ENCODE measurements around the gene HLCS. TPM values are rescaled to one million over a fixed set of nuclear protein-coding genes. Genes with fewer than 3 reads are reported as not detected.

Gene HLCS
- total and polyA plus RNA-seq, 2 donors (not counting 3 experiments of a cell fraction or from before 2014, with no cell fraction given): 6.7 to 17.2 TPM

DNA sequence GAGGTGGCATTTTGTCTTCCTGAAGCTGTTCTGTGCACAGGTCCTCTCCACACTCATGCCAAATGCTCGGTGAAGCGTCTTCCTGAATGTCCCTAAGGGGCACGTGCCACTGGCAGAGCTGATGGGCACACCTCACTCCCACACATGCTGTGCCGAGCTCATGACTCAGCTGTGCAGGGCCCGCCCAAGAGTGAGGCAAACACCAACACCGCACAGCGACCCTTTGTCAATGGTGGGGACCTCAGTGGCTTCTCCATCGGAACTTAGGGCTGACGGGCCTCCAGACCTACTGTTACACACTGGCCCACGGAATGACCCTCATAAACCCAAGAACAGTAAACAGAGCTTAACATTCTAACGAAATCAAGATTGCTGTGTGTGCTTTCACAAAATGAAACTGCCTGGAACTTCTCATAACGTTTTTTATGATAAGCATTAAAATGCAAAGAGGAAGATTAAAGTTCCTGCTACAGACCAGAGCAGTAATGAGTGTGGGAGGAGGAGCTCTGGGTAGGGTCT lies 178.3 kb downstream of the HLCS start:
- intact Hi-C loops (cut with micrococcal nuclease) (no loop called here), dilution Hi-C loops (cut with MboI; ENCODE audit: extremely low pct_ligation_motif_present, low sequenced_read_pairs) (no loop called here)
- no peaks in the 10 kb centered on the region for H3K9me3 ChIP-seq (replicated peaks; ENCODE audit: control insufficient read depth, insufficient read depth, low read length)
- CTCF ChIA-PET: interaction anchor here (1.3 to 1.4 kb wide), 2 partner anchors 20 to 129 kb away, joined by 3 read pairs; no protein-coding TSS in a partner anchor
- peak overlapping the region; percentile 37 for H2AFZ ChIP-seq (ENCODE audit: low read depth, low read length)
- no peaks in the 10 kb centered on the region for H3K27me3 ChIP-seq (ENCODE audit: control insufficient read depth in 2 of 2, insufficient read depth in 2 of 2, low read length in 2 of 2)
- H3K4me2 ChIP-seq (ENCODE audit: insufficient read depth, low read length): no peak overlapping the region
- no peak overlapping the region for H3K27ac ChIP-seq (ENCODE audit: insufficient read depth, low read depth, low read length)
- no peaks in the 10 kb centered on the region for H3K79me2 ChIP-seq (ENCODE audit: control insufficient read depth, insufficient read depth, low read length)
- TF ChIP-seq EZH2 (IDR thresholded peaks at IDR 0.05; ENCODE audit: borderline replicate concordance, low read depth, low read length, severe bottlenecking) (no peak), POLR2AphosphoS5 (IDR thresholded peaks at IDR 0.05; ENCODE audit: insufficient read depth, low read depth, low read length) (no peak), MYC (IDR thresholded peaks at IDR 0.05; ENCODE audit: low read depth, low read length) (no peak), JUN (IDR thresholded peaks at IDR 0.05; ENCODE audit: borderline replicate concordance, insufficient read depth, insufficient read length, low read depth) (no peak), FOS (IDR thresholded peaks at IDR 0.05; ENCODE audit: borderline replicate concordance, insufficient read depth, low read length) (no peak)
- TF ChIP-seq, protein P1, sequence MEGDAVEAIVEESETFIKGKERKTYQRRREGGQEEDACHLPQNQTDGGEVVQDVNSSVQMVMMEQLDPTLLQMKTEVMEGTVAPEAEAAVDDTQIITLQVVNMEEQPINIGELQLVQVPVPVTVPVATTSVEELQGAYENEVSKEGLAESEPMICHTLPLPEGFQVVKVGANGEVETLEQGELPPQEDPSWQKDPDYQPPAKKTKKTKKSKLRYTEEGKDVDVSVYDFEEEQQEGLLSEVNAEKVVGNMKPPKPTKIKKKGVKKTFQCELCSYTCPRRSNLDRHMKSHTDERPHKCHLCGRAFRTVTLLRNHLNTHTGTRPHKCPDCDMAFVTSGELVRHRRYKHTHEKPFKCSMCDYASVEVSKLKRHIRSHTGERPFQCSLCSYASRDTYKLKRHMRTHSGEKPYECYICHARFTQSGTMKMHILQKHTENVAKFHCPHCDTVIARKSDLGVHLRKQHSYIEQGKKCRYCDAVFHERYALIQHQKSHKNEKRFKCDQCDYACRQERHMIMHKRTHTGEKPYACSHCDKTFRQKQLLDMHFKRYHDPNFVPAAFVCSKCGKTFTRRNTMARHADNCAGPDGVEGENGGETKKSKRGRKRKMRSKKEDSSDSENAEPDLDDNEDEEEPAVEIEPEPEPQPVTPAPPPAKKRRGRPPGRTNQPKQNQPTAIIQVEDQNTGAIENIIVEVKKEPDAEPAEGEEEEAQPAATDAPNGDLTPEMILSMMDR (IDR thresholded peaks at IDR 0.05; ENCODE audit: extremely low read depth in 1 of 2, insufficient read depth in 1 of 2, low read depth in 1 of 2, low read length in 2 of 2): no peak
- no TSS peak for BruUV-seq (replicated peaks)
- POLR2A ChIA-PET: no interaction called here
- no peaks in the 10 kb centered on the region for H3K9me1 ChIP-seq (replicated peaks; ENCODE audit: control insufficient read depth, extremely low read depth, insufficient read depth, low read length)
- no peaks in the 10 kb centered on the region for H3K36me3 ChIP-seq (ENCODE audit: control insufficient read depth in 2 of 2, extremely low read depth in 1 of 2, insufficient read depth in 2 of 2, low read length in 2 of 2)
- H3K9ac ChIP-seq (replicated peaks; ENCODE audit: extremely low read depth, insufficient read depth, low read length): no peak overlapping the region
- FAIRE-seq (no peak), DNase-seq (ENCODE audit: low read depth, low spot score) (no peak)
- H4K20me1 ChIP-seq (replicated peaks; ENCODE audit: control insufficient read depth, extremely low read depth, insufficient read depth, low read length): no peaks in the 10 kb centered on the region
- no peaks in the 10 kb centered on the region for H3K4me1 ChIP-seq (ENCODE audit: control insufficient read depth, extremely low read depth, insufficient read depth, low read length)
- no peak overlapping the region for H3K4me3 ChIP-seq (replicated peaks in 1 of 3; ENCODE audit: insufficient read depth in 1 of 3, low read depth in 1 of 3, low read length in 3 of 3)

All from endothelial cell of umbilical vein (primary cell).